HG03135 (cell line): ENCODE data around the gene SLA2.
"Not testable (repeated sequence)": the region's sequence is repeated elsewhere in the genome, so short reads cannot be mapped to it uniquely, and the experiment has no call there.

Experiments
- ATAC-seq: cut with Tn5 transposase; IDR thresholded peaks from one replicate; pipeline ENCODE4 v1.9.1; 2021; ENCODE audit warnings: mild to moderate bottlenecking, moderate library complexity; ENCODE audit not compliant: unreplicated experiment

Gene SLA2

DNA sequence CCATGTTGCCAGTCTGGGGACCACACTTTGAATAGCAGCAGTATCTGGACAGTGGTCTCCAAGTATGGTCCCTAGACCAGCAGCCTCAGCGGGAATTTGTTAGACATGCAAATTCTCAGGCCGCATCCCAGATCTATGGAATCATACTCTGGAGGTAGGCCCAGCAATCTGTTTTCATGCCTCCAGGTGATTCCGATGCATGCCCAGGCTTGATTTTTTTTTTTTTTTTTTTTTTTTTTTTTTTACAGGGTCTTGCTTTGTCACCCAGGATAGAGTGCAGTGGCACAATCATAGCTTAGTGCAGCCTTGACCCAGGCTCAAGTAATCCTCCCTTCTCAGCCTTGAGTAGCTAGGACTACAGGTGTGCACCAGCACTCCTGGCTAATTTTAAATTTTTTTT, 682 bp upstream of the SLA2 start:
- no peak for ATAC-seq

DNA sequence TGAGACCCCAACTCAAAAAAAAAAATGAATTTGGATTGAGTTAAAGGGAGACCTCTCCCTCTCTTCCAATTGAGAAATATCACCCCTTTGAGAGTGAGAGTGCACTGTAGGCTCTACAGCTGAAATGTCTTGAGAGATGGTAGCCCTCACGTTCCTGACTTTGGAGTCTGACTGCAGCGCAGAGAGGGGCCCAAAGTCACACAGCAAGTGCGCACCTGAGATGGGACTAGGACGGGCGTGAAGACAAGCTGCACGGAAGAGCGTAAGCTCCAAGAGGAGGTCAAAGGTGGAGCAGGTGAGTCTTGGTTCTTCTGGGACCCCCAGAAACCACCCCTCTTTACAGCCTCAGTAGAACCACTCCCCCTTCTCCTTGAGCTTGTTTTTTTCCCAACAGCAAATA, 643 bp downstream of the SLA2 start:
- ATAC-seq, result no peak

DNA sequence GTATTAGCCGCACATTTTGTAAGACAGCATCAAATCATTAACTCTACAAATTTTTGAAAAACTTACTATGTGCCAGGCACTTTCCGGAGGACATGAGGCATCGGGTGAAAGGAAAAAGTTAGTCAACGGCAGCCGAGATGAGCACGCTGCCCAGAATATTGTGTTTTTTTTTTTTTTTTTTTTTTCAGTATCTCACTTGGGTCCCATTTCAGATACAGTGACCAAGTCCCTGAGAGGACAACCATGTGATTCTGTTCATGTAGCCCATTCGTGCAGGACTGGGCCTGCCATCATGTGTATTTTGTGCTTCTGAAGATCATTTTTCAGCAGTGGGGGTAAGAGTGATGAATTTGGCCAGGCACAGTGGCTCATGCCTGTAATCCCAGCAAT, 1.3 kb downstream of the SLA2 start:
- no peak for ATAC-seq

DNA sequence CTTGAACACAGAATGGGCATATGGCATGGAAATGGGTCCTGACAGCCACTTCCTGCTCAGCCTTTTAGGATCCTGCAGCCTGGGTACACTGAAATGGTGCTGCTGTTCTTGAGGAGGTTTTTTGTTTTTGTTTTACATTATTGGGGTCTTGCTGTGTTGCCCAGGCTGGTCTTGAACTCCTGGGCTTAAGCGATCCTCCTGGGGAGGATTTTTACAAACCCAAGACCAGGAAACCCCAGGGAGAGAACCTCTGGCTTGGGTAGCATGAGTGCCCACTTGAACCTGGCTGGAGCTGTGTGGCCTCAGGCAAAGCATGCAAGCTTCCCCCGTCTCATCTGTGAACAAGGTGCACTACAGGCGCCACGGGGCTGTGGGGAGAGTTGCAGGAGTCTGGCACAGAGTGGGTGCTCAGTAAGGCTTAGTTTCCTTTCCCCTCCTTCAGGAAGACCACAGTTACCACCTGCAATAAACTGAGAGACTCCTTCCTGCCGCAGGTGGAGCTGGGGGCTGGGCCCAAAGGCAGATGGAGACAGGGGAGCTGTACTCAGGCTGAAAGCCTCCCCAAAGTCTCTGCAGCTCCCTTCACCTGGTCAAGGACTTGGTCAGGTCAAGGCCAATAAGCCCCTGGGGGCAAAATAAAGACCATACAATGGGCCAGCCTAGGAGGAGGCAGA, 1.8 kb downstream of the SLA2 start:
- no peak for ATAC-seq

DNA sequence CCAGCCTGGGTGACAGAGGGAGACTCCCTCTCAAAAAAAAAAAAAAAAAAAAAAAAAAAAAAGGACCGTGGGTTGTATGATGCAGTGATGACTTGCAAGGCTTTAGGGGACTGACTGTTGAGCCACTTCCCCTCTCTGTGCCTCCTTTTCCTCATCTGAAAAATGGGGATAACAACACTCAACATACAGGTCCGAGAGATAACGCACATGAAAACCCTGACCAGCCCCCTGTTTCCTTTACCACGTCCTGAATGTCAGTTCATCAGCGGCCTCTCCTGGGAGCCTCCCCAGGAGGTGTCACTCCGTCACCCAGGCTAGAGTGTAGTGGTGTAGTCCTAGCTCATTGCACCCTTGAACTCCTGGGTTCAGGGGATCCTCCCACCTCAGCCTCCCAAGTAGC, 3.9 kb downstream of the SLA2 start:
- ATAC-seq, result no peak

DNA sequence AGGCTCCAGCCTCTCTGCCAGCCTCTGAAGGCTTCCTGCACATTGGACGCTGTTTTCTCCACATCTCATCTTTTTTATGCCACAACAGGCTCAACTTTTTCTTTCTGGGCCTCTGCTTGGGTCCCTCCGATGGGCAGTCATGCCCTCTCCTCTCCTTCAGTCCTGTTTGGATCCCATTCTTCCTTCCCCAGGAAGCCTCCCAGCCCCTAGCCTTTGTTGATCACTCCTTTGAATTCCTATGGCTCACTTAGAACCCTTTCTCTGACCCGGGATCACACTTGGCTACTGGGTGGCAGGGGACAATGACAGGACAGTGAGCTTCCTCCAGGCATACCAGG, 4.5 kb downstream of the SLA2 start:
- no peak for ATAC-seq

DNA sequence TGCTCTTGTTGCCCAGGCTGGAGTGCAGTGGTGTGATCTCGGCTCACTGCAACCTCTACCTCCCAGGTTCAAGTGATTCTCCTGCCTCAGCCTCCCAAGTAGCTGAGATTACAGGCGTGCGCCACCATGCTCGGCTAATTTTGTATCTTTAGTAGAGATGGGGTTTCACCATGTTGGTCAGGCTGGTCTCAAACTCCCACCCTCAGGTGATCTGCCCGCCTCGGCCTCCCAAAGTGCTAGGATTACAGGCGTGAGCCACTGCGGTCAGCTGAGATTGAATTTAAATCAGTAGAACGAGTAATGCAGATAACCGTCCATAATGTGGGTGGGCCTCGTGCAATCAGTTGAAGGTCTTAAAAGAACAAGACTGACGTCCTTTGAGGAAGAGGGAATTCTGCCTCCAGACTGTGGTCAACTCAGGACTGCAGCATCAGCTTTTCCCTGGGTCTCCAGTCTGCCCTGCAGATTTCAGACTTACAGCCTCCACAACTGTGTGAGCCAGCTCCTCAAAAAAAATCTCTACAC, 7.1 kb downstream of the SLA2 start:
- ATAC-seq, result not testable (repeated sequence)

DNA sequence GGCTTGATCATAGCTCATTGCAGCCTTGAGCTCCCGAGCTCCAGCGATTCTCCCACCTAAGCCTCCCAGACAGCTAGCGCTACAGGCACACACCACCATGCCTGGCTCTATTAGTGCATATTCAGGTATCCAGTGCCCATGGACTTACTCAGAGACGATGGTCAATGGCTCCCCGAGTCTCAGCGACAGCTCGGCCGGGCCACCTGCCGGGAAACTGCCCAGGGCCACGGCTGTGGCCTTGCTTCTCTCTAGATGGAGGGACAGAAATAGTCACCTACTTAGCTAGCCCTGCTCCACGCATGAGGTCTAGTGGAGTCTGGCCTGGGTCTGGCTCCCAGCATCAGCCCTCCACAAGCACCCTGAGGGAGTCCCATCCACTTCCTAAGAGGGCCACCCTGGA, 11.7 kb downstream of the SLA2 start:
- ATAC-seq, result no peak

DNA sequence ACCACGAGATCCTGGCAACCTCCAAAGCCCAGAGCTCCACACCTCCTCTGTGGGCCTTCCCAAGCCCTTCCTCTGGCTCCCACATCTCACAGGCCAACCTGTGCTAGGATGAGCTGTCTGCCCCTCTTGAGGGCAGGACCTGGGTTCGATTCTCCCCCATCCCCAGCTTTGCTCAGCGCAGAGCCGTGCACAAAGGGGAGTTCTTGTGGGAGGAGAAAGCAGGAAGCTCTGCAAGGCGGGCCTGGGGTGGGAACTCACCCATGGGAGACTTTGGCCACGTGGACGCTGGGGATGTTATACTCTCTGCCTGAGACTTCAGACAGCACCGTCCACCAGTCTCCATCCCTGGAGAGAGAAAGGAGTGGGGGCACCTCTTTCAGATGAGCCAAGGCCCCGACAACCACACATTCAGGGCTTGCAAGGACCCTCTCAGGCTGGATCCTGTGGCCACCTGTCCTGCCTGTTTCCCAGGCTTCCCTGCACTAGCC, 12.7 kb downstream of the SLA2 start:
- no peak for ATAC-seq

DNA sequence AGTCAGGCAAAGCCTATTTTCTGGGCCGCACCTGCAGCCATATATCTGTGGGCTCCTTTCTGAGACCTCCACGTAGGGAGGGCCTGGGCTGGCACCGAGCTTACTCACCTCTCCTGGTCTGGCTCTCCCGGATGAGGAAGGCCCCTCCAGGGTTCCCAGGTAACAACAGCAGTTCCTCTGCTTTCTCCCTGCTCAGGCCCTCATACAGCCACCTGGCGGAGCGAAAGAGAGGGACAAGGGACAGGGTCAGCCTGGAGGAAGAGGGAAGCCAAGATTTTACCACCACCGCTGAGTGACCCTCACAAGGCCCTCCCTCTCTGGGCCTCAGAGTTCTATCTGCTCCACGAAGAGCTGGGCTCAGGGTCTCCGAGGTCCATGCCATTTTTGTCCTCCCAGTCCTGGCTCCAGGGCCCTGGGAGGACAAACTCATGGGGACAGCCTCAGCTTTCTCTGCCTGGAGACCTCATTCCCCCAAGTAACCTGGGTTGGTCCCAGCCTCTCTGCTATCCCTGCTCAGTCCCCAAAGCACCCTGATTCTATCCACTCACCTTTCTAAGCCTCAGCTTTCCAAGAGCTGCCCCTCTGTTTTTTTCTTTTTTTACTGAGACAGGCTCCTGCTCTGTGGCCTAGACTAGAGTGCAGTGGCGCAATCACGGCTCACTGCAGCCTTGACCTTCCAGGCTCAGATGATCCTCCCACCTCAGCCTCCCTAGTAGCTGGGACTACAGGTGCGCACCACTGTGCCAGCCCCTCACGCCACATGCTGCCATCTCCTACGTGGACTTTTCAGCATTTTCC, 13.3 kb downstream of the SLA2 start:
- ATAC-seq, result no peak

DNA sequence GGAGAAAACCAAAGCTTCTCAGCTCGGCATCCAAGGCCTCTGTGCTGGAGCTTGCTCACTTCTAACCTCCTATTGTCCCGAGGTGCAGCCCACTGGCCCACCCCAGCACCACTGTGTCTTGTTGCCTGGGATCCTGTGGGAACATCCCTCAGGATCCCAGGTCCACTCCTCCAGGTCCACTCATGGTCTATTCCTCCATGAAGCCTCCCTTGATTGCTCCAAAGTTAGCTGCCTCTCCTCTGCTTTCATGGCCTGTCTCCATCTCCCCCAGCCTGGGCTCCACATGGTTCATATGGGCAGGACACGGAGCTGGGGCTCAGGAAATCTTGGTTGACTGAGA, 13.9 kb downstream of the SLA2 start:
- ATAC-seq, result no peak

DNA sequence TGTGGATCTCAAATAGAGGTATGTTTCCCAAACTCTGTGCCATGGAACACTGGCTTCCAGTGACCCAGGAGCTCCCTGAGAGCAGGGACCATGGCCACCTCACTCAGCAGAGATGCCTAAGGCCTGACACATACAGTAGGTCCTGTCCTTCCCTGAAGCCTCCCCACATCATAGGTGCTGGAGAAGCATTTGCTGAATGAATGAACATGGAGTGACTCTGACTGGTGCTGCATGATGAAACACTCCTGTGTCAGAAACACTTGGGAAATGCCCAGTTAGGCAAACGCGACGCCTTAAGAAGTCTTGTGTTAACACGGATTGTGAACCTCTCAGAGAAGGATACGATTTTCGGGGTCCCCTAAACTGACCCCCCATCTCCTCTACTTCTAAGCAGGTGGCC, 14.3 kb downstream of the SLA2 start:
- no peak for ATAC-seq

DNA sequence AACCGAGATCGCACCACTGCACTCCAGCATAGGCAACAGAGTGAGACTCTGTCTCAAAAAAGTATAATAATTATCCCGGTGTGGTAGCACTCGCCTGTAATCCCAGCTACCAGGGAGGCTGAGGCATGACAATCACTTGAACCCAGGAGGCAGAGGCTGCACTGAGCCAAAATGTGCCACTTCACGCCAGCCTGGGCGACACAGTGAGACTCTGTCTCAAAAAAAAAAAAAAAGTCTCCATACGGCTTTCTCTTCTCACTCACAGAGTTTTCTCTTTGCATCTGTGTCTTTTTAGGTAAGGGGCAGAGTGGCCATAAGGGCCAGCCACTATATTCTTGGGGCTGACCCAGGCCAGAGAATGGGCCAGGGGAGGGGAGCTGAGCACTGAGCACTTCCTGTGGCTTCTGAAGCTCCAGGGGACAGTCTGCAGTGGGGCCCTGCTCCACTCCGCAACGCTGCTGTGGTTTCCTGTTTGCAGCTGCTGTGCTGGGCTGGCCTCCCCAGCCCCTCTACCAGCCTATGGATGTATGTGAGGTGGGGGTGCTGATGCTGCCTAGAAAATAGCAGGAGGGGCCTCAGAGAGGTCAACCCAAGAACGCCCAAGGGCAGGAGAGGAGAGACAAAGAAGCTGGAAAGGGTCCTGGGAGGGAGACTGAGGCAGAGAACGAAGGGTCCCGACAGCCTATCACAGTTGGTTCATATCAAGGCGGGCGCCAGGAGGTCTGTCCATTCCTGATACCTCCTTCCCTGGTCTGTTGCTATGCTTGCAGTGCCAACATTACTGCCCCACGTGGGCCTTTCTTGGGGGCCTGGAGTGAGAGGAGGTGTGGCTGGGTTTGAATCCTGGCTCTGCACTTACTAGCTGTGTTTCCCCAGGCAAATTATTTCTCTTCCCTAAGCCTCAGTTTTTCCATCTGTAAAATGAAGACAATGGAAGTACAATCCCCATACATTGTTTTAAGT, 16.0 kb downstream of the SLA2 start:
- ATAC-seq, result no peak

DNA sequence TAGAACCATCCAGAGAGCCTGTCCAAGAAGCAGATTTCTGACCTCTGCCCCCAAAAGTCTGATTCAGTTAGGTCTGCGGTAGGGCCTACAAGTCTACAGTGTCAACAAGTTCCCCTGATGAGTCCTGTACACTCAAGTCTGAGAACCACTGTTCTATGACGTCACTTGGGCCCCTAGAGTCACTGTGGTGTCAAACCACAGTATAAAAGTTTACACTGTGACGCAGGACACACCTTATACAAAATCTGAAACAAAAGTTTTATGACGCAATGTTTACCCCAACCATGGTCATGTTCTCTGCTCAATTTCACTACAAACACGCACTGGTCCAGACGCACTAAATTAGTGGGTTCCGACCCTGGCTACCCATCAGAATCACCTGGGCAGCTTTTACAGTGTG, 17.9 kb downstream of the SLA2 start:
- ATAC-seq, result no peak

DNA sequence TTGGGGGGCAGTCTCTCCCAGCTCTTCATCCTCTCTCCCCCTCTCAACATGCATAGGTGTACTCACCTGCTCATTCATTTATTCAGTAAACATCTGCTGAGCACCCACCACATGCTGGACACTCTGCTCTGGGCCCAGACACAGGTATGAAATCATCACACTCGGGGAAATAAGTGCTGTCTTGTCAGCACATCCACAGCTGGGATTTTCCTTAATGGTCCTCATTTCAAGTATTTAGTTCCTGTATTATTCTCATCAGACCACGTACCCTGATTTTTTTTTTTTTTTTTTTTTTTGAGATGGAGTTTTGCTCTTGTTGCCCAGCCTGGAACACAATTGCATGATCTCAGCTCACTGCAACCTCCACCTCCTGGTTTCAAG, 21.1 kb downstream of the SLA2 start:
- ATAC-seq, result no peak

DNA sequence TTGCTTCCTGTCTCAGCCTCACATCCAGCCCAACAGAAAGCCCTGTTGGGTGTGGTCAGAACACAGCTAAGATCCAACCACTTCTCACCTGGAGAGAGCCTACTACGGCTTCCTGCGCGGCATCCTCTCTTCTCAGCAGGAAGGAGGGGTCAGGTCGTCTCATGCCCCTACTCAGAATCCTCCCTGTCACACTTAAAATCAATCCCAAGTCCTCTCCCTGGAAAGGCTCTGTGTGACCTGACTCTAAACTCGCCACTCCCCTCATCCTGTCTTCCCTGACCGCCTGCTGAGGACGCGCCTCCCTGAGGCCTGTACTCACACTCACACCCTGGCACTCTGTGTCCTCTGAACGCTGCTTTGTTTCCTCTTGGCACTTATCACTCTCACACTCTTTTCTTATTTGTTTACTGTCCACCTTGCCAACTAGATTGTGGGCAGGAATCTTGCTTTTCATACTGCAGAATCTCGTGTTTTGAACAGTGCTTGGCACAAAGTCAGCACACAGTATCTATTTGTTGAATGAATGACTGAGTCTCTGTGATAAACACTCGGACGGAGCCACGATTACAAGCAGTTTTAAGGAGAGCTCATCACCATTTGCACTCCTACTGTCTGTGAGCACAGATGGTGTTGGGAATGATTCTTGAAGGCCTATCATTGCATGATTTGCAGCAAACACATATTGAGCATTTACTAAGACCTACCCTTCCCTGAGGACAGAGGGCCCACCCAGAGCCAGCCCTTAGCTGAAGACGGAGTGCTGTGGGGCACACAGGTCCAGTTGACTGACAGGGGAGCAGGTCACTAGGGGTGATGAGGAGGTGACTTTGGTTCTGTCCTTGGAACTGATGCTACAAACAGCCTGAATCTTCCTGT, 21.7 kb downstream of the SLA2 start:
- ATAC-seq, result no peak

DNA sequence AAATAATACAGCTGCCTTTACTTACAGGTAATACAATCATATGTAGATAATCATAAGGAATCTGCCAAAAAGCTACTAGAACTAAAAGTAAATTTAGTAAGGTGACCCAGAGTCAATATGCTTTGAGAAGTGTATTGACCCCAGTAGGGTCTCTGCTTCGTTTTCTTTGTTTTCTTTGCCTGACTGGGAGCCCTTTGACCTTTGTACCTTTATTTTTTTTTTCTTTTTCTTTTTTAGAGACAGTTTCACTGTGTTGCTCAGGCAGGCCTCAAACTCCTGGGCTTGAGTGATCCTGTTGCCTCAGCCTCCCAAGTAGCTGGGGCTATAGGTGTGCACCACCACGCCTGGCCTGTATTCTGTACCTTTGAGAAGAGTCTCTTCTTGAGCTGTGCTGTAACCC, 22.6 kb downstream of the SLA2 start:
- no peak for ATAC-seq

DNA sequence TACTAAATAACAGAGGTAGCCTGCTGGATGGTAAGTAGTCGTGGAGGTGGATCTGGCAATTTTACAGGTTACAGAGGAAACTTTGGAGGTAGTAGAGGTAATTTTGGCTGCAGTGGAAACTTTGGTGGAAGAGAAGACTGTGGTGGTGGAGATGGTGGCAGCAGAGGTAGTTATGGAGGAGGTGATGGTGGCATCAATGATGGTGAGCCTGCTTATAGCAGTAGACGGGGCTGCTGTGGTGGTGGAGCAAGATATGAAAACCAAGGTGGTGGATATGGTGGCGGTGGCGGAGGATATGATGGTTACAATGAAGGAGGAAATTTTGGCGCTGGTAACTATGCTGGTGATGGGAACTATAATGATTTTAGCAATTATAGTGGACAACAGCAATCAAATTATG, 25.1 kb downstream of the SLA2 start:
- no peak for ATAC-seq

DNA sequence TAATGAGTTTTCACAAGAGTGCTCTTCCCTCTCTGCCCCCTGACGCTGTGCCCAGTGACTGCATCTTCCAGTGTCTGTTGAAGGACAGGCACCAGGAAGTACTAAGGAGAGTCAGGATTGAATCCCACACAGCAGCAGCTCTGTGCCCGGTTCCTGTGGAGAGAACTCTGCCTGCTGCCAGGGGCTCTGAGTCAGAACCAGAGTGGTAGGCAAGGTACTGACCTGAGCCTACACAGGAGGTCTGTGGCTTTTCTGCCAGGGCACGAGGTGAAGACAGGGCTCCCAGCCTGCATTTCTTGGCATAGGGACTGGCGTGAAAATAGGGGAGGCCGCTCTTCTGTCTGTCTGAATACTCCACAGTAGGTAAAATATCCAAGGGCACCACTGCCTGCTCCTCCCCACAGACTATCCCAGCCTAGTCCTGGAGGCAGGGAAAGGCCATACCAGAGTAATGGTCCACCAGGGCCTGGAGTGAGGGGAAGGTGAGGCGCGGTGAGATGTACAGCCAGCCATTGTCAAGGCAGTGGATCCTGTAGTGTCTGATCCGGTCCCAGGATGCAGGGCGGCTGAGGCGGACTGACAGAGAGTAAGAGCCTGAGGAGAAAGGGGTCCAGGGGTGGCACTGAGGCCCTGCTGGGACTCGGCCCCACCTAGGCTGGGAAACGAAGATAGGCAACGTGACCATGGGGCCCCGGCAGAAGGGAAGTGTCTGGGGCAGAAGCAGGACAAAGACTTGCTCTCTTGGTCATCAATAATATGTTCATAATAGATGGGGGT, 31.0 kb downstream of the SLA2 start:
- no peak for ATAC-seq

DNA sequence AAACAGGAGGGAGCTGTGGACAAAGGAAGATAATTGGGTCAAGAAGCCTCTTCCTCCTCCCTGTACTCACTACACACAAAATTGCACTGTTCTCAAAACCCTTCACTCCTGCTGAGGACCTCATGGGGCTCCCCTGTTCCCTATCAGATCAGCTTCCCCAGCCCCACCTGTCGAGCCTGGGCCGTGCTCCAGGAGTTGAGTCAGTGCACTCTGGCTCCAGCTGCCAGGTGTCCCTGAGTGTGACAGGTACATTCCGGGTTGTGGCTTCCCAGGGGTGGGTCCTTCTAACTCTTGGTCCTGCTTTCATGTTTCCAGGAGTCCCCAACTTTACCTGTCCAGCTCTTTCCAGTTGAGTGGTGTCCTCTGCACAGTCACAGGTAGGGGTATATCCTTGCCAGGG, 32.0 kb downstream of the SLA2 start:
- ATAC-seq, result no peak
